Esophagus muscularis mucosa (tissue), 4 donors: ENCODE results near the gene NDRG3. TPM values are rescaled to one million over a fixed set of nuclear protein-coding genes. Genes with fewer than 3 reads are reported as not detected.

Experiments
- DNase-seq: peaks from one replicate; pipeline ENCODE4 v3.0.0-alpha.2; 2017; ENCODE audit errors: extremely low spot score
- H3K27ac ChIP-seq, 4 donors: fragments of 200-600 bp; sonication (generic); replicated peaks in 1 of 4; 1 replicate in 3 of 4; 2 replicates in 1 of 4; pipeline ENCODE4 v1.5.1; 2016 to 2019; ENCODE audit warnings: mild to moderate bottlenecking in 1 of 4
- H3K27me3 ChIP-seq, 4 donors: fragments of 200-600 bp; sonication (generic); one replicate each; pipeline versions ENCODE4 v1.5.1 to v1.6.0; 2016 to 2019
- H3K36me3 ChIP-seq, 4 donors: fragments of 200-600 bp; sonication (generic); one replicate each; pipeline ENCODE4 v1.5.1; 2016 to 2019
- H3K4me1 ChIP-seq, 4 donors: fragments of 200-600 bp; sonication (generic); one replicate each; pipeline ENCODE4 v1.5.1; 2016 to 2019
- H3K4me3 ChIP-seq, 4 donors: fragments of 200-600 bp; sonication (generic); 1 replicate in 2 of 4; 2 replicates in 2 of 4; pipeline ENCODE4 v1.5.1; 2016 to 2019; ENCODE audit warnings: mild to moderate bottlenecking in 4 of 4, moderate library complexity in 1 of 4
- H3K9me3 ChIP-seq, 4 donors: fragments of 200-600 bp; sonication (generic); 1 replicate in 3 of 4; 2 replicates in 1 of 4; pipeline ENCODE4 v1.5.1; 2016 to 2019
- CTCF ChIP-seq, 3 experiments: fragments of 200-600 bp in 2 of 3; fragments of 450-650 bp in 1 of 3; sonication (generic) in 2 of 3; IDR thresholded peaks; one replicate each; pipeline ENCODE4 v1.5.1; 2017 to 2019; ENCODE audit warnings: antibody characterized with exemption in 3 of 3, mild to moderate bottlenecking in 2 of 3, moderate library complexity in 1 of 3
- EP300 ChIP-seq: sonication (generic); formaldehyde crosslinking; IDR thresholded peaks from one replicate; pipeline ENCODE4 v1.6.1; 2017; ENCODE audit warnings: antibody characterized with exemption
- POLR2A ChIP-seq: fragments of 450-650 bp; IDR thresholded peaks from one replicate; pipeline ENCODE4 v1.6.1; 2017; ENCODE audit warnings: antibody characterized with exemption, moderate library complexity, mild to moderate bottlenecking, low read depth
- POLR2AphosphoS5 ChIP-seq, 2 donors: sonication (generic); formaldehyde crosslinking; IDR thresholded peaks; one replicate each; pipeline ENCODE4 v1.6.1; 2017; ENCODE audit warnings: antibody characterized with exemption in 2 of 2
- WGBS: methylation state at CpG from one replicate; pipeline ENCODE4 v1.1.5; 2018; 5-methylcytosine and 5-hydroxymethylcytosine counted together
- intact Hi-C: fragments of 100-400 bp; cut with DNase I; formaldehyde crosslinking; loops from one replicate; pipeline ENCODE4 v1.15.1; 2023
- total RNA-seq, 4 donors: library from RNA; depleted of rRNA; stranded (reverse); fragments of >200 nt; gene quantifications; one replicate each; pipeline versions ENCODE4 v1.1.0 to v1.2.1, GENCODE V29; 2016

Gene NDRG3
- total RNA-seq, 4 donors from 2014 or later = 17.1 to 22.8 (median 22.3) TPM

- whole genome bisulfite sequencing = 91% methylated on average over 5 of the region's 5 CpGs
- TF ChIP-seq POLR2A (no peak), EP300 (no peak), POLR2AphosphoS5 (IDR thresholded peaks at IDR 0.05) (no peak), CTCF (IDR thresholded peaks at IDR 0.05) (no peak)
- intact Hi-C loops = no loop called here
- Histone ChIP-seq H3K27ac (no peak overlapping the region), H3K4me1 (peaks cover 0 to 13% (median 10%) of the 10 kb centered on the region in 4 donors), H3K36me3 (peaks cover 53 to 96% (median 79%) of the 10 kb centered on the region in 4 donors), H3K4me3 (no peak overlapping the region), H3K27me3 (no peaks in the 10 kb centered on the region), H3K9me3 (no peaks in the 10 kb centered on the region)
- DNase-seq = no peak
These were observed 46.0 kb upstream of the NDRG3 start for GRCh38 chr20:36791862-36792261.

GRCh38 chr20:36786663-36787062 is 40.8 kb upstream of the NDRG3 start:
- TF ChIP-seq CTCF (IDR thresholded peaks at IDR 0.05) (no peak), EP300 (no peak), POLR2A (no peak), POLR2AphosphoS5 (IDR thresholded peaks at IDR 0.05) (no peak)
- Histone ChIP-seq H3K9me3 (no peaks in the 10 kb centered on the region), H3K36me3 (peaks cover 19 to 87% (median 65%) of the 10 kb centered on the region in 4 donors), H3K4me3 (no peak overlapping the region), H3K27ac (no peak overlapping the region), H3K4me1 (peaks cover 7 to 26% (median 23%) of the 10 kb centered on the region in 4 donors), H3K27me3 (no peaks in the 10 kb centered on the region)
- DNase-seq = no peak
- 87% methylated on average over 5 of the region's 5 CpGs for WGBS
- intact Hi-C loops = no loop called here

- peaks cover 17 to 83% (median 61%) of the 10 kb centered on the region in 4 donors for H3K36me3 ChIP-seq
- intact Hi-C loops = no loop called here
- no peak overlapping the region for H3K4me3 ChIP-seq
- 91% methylated on average over 13 of the region's 13 CpGs for WGBS
- no peaks in the 10 kb centered on the region for H3K27me3 ChIP-seq
- H3K4me1 ChIP-seq = peaks cover 7 to 26% (median 23%) of the 10 kb centered on the region in 4 donors
- DNase-seq = no peak
- no peaks in the 10 kb centered on the region for H3K9me3 ChIP-seq
- H3K27ac ChIP-seq = no peak overlapping the region
- TF ChIP-seq CTCF (IDR thresholded peaks at IDR 0.05) = no peak
- TF ChIP-seq EP300 = no peak
- TF ChIP-seq POLR2A = no peak
- no peak for TF ChIP-seq POLR2AphosphoS5 (IDR thresholded peaks at IDR 0.05)
These were observed 40.4 kb upstream of the NDRG3 start for GRCh38 chr20:36786246-36786645.

- WGBS = 68% methylated on average over 2 of the region's 2 CpGs
- Histone ChIP-seq H3K36me3 (peaks cover 8 to 78% (median 58%) of the 10 kb centered on the region in 4 donors), H3K27ac (peak overlapping the region; percentile 57 to 71 (median 66)), H3K4me1 (peaks cover 7 to 25% (median 21%) of the 10 kb centered on the region in 4 donors), H3K4me3 (no peak overlapping the region), H3K9me3 (no peaks in the 10 kb centered on the region), H3K27me3 (no peaks in the 10 kb centered on the region)
- intact Hi-C loops = no loop called here
- no peak for DNase-seq
- TF ChIP-seq POLR2AphosphoS5 (IDR thresholded peaks at IDR 0.05) (no peak), POLR2A (no peak), EP300 (no peak), CTCF (IDR thresholded peaks at IDR 0.05) (no peak)
These were observed 39.4 kb upstream of the NDRG3 start for GRCh38 chr20:36785308-36785707.

- Histone ChIP-seq H3K27me3 (no peaks in the 10 kb centered on the region), H3K4me3 (no peak overlapping the region), H3K36me3 (peaks cover 7 to 75% (median 58%) of the 10 kb centered on the region in 4 donors), H3K27ac (peak overlapping the region; percentile 57 to 71 (median 66)), H3K4me1 (peaks cover 7 to 25% (median 21%) of the 10 kb centered on the region in 4 donors), H3K9me3 (no peaks in the 10 kb centered on the region)
- intact Hi-C loops = no loop called here
- WGBS = 57% methylated on average over 8 of the region's 9 CpGs
- peak in 1 of 2 donors; percentile 48 for TF ChIP-seq POLR2AphosphoS5 (IDR thresholded peaks at IDR 0.05)
- TF ChIP-seq EP300 = no peak
- no peak for DNase-seq
These were observed 39.0 kb upstream of the NDRG3 start for GRCh38 chr20:36784900-36785299.
